ENCODE data around the gene C4A. TPM values are rescaled to one million over a fixed set of nuclear protein-coding genes. Genes with fewer than 3 reads are reported as not detected.

Gene C4A
- total and polyA plus RNA-seq, 8 donors = 10.8 to 248 (median 45.2) TPM

DNA sequence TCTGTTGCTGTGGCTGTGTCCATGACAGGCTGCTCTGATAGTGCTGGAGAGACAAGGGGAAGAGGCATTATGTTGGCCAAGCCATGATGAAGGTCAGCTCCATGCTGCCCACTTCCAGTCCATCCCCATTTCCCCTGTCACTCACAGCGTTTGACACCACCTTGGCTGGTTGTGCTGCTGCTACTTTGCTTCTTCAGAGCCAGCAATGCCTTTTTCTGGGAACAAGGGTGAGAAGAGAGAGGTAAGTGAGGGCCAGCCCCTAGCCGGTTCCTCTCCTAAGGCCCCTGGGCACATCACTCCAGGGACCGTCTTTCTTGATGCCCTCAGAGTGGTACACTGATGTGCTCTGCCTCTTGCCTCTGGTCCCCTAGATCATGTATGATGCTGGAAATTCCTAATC, 25.1 kb upstream of the C4A start:
- 59 to 97% (median 97%) methylated on average over 3 of the region's 3 CpGs for WGBS, 5 donors
- Histone ChIP-seq H3K4me1 (peaks cover 19 to 46% (median 27%) of the 10 kb centered on the region in 4 donors), H3K36me3 (peaks cover 47 to 73% (median 72%) of the 10 kb centered on the region in 4 donors), H3K27me3 (no peaks in the 10 kb centered on the region), H3K9me3 (no peaks in the 10 kb centered on the region), H3K27ac (no peak overlapping the region), H3K4me3 (no peak overlapping the region)
- intact Hi-C loops (cut with DNase I; ENCODE audit: low total_unique reads) = no loop called here
- DNase-seq = no peak
- TF ChIP-seq POLR2AphosphoS5 (IDR thresholded peaks at IDR 0.05) (no peak), EP300 (IDR thresholded peaks at IDR 0.05) (no peak), POLR2A (IDR thresholded peaks at IDR 0.05) (no peak)
- TF ChIP-seq, protein P1, sequence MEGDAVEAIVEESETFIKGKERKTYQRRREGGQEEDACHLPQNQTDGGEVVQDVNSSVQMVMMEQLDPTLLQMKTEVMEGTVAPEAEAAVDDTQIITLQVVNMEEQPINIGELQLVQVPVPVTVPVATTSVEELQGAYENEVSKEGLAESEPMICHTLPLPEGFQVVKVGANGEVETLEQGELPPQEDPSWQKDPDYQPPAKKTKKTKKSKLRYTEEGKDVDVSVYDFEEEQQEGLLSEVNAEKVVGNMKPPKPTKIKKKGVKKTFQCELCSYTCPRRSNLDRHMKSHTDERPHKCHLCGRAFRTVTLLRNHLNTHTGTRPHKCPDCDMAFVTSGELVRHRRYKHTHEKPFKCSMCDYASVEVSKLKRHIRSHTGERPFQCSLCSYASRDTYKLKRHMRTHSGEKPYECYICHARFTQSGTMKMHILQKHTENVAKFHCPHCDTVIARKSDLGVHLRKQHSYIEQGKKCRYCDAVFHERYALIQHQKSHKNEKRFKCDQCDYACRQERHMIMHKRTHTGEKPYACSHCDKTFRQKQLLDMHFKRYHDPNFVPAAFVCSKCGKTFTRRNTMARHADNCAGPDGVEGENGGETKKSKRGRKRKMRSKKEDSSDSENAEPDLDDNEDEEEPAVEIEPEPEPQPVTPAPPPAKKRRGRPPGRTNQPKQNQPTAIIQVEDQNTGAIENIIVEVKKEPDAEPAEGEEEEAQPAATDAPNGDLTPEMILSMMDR (IDR thresholded peaks at IDR 0.05) = no peak

DNA sequence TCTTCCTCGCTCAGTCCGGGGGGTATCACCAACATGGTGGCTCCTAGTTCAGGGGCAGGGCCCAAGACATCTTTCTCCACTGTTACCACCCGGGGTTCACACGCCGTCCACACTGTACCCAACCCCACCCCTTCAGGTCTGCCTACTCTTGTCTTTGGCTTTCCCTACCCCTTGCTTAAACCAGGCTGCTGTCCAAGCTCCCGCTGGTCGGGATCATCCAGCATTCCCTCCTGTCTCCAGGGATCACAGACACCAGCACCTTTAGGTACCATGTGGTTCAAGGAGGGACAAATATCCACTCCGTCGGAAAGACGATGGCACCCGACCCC, 23.5 kb upstream of the C4A start:
- peaks cover 19 to 36% (median 27%) of the 10 kb centered on the region in 4 donors for H3K4me1 ChIP-seq
- WGBS, 5 donors = 4 to 9% (median 6%) methylated on average over 11 of the region's 11 CpGs
- no peaks in the 10 kb centered on the region for H3K27me3 ChIP-seq
- peak overlapping the region; percentile 28 to 95 (median 90) for H3K27ac ChIP-seq
- peaks cover 58 to 73% (median 72%) of the 10 kb centered on the region in 4 donors for H3K36me3 ChIP-seq
- no peaks in the 10 kb centered on the region for H3K9me3 ChIP-seq
- TF ChIP-seq, protein P1 (IDR thresholded peaks at IDR 0.05) = peak in 1 of 7 experiments; percentile 10
- no peak for TF ChIP-seq EP300 (IDR thresholded peaks at IDR 0.05)
- no peak for DNase-seq
- H3K4me3 ChIP-seq = peak overlapping the region; percentile 69 to 97 (median 82)
- intact Hi-C loops (cut with DNase I; ENCODE audit: low total_unique reads) = no loop called here

DNA sequence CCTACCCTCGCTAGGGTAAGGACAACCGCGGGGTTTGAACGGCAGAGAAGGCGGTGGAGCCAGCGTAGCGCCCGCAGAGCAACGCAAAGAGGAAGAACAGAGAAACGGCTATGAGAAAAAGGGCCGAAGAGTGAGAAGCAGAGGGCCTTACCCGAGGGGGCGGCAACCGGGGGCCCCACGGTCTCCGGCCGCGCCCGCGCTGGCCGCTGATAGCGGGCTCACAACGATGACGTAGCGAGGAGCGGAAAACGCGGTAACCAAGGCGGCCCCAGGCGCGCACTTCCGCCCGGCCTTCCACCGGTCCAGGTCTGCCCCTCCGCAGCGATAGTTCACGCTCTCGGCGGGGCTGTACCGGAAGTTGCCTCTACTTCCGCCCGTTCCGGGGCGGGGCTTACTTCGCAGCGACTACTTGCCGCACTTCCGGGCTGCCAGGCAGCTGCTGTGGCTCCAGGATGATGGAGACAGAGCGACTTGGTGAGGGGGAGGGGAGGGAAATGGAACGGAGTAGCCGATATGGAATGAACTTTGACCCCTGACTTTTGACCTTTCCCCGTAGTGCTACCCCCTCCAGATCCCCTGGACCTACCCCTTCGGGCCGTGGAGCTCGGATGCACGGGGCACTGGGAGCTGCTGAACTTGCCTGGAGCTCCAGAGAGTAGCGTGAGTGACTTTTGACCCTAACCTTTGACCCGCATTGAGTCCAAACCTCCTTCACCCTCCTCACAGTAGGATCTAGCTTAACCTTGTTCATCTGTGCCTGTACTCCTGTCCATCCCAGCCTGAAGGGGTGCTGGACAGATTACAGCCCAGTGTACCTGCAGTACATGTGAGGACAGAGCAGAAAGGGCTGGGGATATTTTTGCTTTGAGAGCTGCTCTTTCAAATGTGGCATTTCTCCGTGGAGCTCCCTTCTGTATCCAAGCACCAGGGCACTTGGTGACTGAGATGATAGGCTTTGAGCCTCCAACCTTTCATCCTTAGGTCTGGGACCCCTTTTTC, 22.8 kb upstream of the C4A start, which contains the start of the genes NELFE and SKIC2:
TSS of gene NELFE (minus strand) at position 231 of the 999 bp plus-strand sequence. CDS start 525 bp downstream, outside the sequence.
TSS of gene SKIC2 (plus strand) at position 435 of the 999 bp plus-strand sequence. CDS start at position 453, 18 bp downstream.
- intact Hi-C loops (cut with DNase I; ENCODE audit: low total_unique reads) = no loop called here
- 0 to 2% (median 0%) methylated on average over 54 to 59 of the region's 59 CpGs for WGBS, 5 donors
- DNase-seq = peak; percentile 99
- TF ChIP-seq POLR2AphosphoS5 (IDR thresholded peaks at IDR 0.05) = peak; percentile 84 to 97 (median 89)
- TF ChIP-seq, protein P1 (IDR thresholded peaks at IDR 0.05) = no peak
- TF ChIP-seq EP300 (IDR thresholded peaks at IDR 0.05) = peak; percentile 44
- peak in 1 of 4 donors; percentile 33 for TF ChIP-seq POLR2A (IDR thresholded peaks at IDR 0.05)
- Histone ChIP-seq H3K4me1 (peaks cover 19 to 36% (median 27%) of the 10 kb centered on the region in 4 donors), H3K27ac (peak within 1 kb of the TSS; percentile 78 to 95 (median 90)), H3K4me3 (peak within 1 kb of the TSS; percentile 69 to 97 (median 82)), H3K36me3 (peaks cover 58 to 73% (median 72%) of the 10 kb centered on the region in 4 donors), H3K27me3 (no peaks in the 10 kb centered on the region), H3K9me3 (no peaks in the 10 kb centered on the region)

DNA sequence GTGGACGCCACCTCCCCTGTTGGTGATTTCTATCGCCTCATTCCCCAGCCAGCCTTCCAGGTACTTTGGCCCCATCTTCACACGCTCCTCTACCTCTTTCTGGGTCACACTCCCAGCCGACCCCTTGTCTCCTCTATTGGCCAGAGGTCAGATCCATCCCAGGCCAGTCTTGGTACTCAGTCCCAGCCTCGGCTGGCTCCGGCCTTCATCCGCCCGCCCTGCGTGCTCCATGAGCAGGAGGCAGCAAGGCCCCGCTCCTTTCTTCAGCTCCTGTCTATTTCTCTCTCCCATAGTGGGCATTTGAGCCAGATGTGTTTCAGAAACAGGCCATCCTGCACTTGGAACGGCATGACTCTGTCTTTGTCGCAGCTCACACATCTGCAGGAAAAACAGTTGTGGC, 20.2 kb upstream of the C4A start:
- Histone ChIP-seq H3K27ac (no peak overlapping the region), H3K4me3 (no peak overlapping the region), H3K36me3 (peaks cover 57 to 73% (median 72%) of the 10 kb centered on the region in 4 donors), H3K27me3 (no peaks in the 10 kb centered on the region), H3K4me1 (peaks cover 19 to 34% (median 27%) of the 10 kb centered on the region in 4 donors), H3K9me3 (no peaks in the 10 kb centered on the region)
- intact Hi-C loops (cut with DNase I; ENCODE audit: low total_unique reads) = no loop called here
- no peak for TF ChIP-seq POLR2A (IDR thresholded peaks at IDR 0.05)
- DNase-seq = no peak
- WGBS, 5 donors = 92 to 98% (median 94%) methylated on average over 12 of the region's 12 CpGs

All from stomach (tissue), 9 donors.